Muscle of arm (tissue), 12 donors: ENCODE measurements around the gene CNTN4. TPM values are rescaled to one million over a fixed set of nuclear protein-coding genes. Genes with fewer than 3 reads are reported as not detected.

Source experiments
- DNase-seq: peaks from one replicate; pipeline ENCODE4 v3.0.0-alpha.2; 2013
- polyA plus RNA-seq, 12 donors: library from polyadenylated mRNA; unstranded; fragments of 120-200 nt; gene quantifications; one replicate each; pipeline ENCODE4 v1.2.1, GENCODE V29; 2013; ENCODE audit not compliant: insufficient read length in 12 of 12

The CNTN4 gene
- polyA plus RNA-seq, 12 donors, result 5.9 to 32.9 (median 7.9) TPM; not detected in 1

DNA sequence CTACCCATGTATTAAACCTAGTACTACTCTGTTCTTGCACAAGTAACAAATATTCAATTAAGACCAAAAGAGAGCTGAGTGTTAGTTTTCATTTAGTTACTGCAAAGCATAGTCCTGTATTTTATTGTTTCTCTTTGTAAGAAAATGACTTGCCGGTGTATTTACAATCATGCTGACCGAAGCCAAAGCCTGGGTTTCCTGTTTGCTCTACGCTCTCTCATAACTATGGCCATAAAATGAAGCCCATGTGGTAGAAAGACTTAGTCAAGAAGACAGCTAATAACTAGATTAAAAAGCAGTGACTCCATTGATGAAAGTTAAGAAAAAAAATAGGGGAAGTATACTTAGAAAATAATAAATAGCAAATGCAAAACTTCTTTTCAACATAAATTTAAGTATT, 479.9 kb downstream of the CNTN4 start:
- DNase-seq, result no peak

DNA sequence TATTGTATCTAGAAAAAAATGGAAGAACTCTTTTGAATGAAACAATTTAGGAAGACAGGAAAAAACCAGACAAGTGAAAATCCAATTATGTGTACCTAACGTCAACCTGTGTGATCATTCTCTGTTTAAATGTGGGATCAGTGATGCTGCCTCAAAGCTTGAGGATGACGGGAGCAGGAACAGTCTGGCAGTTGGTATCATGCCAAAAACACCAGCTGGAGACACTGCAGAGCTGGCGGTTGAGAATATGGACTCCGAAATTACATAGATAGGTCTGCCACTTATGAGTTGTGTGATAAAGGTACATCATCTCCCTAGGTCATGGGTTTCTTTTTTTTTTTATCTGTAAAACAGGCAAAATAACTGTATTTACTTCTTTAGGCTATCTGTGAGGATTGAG, 480.5 kb downstream of the CNTN4 start:
- DNase-seq, result no peak

- no peak for DNase-seq
These were observed 484.4 kb downstream of the CNTN4 start for GRCh38 chr3:2583046-2583445.

DNA sequence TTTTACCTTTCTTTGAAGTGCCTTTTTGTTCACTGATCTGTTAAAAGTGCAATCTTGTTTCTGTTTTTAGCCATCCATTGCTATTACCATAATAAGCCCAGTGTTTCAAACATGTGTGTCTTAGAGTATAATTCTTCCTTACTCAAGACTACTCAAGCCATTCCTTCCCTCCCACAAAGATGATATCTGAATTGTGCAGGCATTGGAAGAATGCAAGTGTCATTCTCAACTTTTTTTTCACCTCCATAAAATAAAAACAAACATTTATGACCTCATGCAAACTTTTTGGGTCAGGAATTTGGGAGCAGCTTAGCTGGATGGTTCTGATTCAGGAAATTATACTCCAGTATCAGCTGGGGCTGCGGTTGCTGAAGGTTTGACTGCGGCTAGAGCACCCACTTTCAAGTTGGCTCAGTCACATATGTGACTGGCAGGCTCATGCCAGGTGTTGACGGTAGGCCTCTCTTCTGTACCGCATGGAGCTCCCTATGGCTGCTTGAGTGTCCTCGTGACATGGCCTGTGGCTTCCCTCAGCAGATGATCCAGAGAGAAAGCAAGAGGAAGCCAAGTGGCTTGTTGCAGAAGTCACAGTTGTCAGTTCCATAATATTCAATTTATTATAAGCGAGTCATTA, 490.8 kb downstream of the CNTN4 start:
- no peak for DNase-seq

DNA sequence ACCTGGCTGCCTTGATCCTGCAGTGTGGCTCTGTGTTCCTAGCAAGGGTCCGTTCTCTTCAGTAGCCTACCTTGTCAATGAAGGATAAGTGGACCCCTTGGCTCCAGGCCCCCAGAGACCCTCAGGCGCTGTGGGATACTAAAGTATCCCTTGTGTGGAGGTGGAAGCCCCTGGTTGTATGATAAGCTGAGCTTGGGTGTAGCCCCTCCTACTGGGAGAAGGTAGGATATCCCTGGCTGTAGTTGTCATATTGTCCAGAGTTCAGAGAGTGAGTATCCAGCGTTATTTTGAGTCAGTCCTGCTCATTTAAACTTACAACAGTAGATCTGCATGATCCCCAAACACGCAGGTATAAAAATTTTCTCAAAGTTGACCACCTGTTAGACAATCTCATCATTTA, 496.8 kb downstream of the CNTN4 start:
- DNase-seq, result no peak

- DNase-seq, result no peak
These were observed 498.9 kb downstream of the CNTN4 start for GRCh38 chr3:2597615-2598014.

- DNase-seq, result no peak
These were observed 500.8 kb downstream of the CNTN4 start for GRCh38 chr3:2599471-2599870.

GRCh38 chr3:2603692-2604289, 505.1 kb downstream of the CNTN4 start:
- no peak for DNase-seq

DNA sequence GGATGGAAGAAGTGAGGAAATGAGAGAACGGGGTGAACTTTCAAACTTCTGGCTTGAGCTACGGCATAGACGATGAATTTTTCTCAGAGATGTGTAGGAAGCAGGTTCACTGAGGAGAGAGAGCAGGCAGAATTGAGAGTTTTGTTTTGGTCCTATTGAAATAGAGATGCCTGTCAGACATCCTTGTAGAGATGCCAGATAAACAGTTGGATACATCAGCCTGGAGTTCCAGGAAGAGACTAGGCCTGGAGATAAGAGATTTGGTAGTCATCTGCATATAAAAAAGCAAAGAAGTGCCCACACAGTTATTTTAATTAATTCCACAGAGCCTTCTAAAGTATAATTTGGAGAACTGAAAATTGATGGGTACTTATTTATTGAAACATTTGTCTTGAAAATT, 515.9 kb downstream of the CNTN4 start:
- DNase-seq, result no peak

- no peak for DNase-seq
These were observed 516.4 kb downstream of the CNTN4 start for GRCh38 chr3:2615080-2615479.

GRCh38 chr3:2623436-2623835, 524.8 kb downstream of the CNTN4 start:
- no peak for DNase-seq

DNA sequence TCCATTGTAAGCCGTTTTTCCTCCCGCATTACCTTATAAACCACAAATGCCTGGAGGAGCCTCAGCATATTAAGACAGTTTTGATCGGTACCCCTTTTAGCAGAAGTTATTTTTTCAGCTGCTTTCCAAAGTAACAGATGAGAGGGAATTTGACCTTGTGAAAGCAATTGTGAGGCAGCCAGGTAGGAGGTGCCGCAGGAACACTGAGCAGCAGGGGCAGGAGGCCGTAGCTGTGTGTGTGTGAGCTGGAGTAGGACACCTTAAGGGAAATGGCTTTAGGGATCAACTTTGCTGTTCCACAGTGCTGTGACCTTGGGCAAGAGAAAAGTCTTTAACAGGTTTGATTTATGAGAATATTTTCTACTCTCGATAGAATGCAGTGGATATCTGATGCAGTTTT, 529.5 kb downstream of the CNTN4 start:
- no peak for DNase-seq

DNA sequence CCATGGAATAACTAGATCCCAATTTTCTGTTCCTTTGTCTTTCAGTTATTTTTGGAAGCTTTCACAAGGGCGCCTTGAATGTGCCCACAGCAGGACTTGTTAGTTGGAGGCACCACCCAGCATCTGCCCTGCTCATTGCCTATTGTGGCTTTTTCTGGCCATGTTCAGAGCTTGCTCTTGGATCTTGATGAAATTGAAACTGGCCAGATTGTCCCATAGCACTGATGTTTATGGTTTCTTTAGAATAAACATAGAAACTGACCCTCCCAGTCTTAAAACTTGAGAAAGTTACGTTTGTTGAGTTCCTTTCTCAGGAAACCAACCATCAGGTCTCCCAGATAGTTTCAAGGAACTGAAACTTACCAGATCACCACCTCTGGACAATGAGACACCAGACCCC, 536.8 kb downstream of the CNTN4 start:
- no peak for DNase-seq

- DNase-seq, result no peak
These were observed 544.9 kb downstream of the CNTN4 start for GRCh38 chr3:2643606-2644005.

- no peak for DNase-seq
These were observed 546.3 kb downstream of the CNTN4 start for GRCh38 chr3:2645001-2645400.

GRCh38 chr3:2650746-2651145, 552.1 kb downstream of the CNTN4 start:
- DNase-seq, result no peak

DNA sequence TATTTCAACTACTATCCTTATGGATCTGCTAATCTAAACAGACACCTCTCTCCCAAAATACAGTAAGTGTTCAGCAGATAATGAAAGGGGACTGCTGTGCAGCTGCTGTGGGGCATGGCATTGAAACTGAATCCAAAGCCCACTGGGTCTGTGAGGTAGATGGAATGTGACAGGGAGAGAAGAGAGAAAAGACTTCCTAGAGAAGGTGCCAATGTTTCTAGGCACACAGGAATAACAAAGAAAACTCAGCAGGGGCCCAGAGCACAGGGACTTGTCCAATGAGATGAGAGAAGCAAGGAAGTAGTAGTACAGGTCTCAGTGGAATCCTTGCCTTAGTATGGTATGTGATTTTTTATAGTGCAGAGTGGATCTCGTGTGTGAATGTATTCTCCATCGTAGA, 553.7 kb downstream of the CNTN4 start:
- DNase-seq, result no peak

DNA sequence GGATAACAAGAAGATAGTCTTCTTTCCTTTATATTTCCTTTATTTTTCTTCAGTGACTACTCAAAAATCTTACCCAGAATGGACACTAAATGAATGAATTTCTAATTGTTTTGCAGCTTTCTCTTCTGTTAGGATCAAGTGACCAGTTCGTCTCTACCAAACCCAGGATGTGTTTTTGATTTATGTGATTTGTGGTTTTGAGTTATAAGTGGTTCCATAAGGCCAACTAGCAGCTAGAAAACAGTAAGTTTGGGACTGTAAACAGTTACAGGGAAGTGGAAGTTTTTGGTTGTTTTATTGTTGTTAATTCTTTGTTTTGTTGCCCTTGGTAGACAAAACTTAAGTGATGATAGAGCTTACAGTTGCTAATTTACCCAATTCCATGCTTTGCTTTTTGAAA, 555.0 kb downstream of the CNTN4 start:
- DNase-seq, result no peak

- no peak for DNase-seq
These were observed 556.6 kb downstream of the CNTN4 start for GRCh38 chr3:2655229-2655701.

DNA sequence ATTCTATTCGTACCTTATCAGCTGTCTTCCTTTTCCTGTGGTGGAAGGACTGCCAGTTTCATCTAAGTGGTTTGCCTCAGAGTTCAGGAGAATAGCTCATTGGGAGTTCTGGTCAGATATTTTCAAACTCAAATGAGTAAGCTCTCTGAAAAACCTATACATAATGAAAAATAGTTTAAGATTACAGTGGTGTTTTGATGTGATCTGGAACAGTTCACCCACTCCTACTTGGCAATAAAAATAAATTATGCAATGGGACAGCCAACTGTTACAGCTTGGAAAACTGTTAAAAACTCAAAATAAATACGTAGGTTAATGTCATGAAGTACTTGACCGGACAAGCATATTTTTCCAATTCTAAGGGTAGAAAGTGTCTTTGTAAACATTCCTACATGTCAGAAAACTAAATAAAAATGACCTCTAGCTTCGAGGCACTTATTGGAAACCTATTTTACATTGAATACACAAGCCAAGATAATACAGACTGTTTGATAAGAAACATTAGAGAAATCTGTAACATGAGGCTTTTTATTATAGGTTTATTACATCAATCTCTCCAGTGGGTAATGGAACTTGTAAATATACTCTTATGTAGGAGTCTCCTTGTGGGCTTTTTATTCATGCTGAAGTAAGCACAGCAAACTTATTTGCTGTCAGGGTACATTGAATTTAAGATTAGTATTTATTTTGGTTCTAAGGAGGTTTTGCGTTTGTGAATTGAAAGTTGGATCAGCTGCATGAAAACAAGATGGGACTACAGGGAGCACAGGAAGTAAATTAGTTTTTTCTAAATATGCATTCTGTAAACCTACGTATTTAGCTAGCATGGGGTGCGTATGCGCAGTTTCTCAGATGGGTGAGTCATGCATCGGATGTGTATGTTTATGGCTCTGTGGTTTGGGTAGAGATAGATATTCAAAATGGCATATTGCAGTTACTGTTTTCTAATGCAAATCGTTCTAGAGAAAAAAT, 558.4 kb downstream of the CNTN4 start:
- DNase-seq, result peak; percentile 48

DNA sequence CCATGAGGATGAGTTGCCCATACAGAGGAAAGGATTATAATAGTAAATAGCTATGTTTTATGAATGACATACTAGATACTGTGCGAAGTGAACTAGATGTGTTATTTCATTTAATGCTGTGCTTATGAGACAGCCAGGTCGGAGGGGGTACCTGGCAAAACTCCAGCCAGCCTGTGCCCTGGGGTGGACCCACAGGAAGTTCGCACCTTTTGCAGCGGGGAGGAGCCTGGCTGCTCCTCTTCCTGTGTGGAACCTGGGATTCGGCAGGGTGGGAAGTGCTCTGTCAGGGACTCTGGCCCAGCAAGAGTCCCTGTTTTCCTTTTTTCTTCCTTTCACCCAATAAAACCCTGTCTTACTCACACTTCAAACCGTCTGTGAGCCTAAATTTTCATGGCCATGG, 559.3 kb downstream of the CNTN4 start:
- DNase-seq, result no peak

DNA sequence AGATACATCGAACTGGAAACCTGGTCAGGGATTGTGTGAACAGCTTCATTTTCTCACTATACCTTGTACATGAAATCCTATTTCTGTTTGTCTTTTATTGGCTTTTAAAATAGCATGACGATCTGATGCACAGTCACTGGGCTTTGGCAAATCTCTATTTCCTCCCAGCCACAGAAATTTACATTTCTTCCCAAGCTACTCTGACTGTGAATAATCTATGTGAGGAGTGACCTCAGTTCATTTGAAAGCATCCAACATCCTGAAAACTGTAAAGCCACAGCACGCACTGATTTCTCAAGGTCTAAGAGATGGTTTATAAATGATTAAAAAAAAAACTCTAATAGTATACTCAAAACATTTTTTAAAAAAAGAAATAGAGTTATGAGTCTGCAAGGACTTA, 561.2 kb downstream of the CNTN4 start:
- DNase-seq, result no peak

- DNase-seq, result no peak
These were observed 562.4 kb downstream of the CNTN4 start for GRCh38 chr3:2661078-2661477.
